WTC11 (cell line): ENCODE data around the gene RABEPK. TPM values are rescaled to one million over a fixed set of nuclear protein-coding genes. Genes with fewer than 3 reads are reported as not detected.
"Not testable (repeated sequence)": the region's sequence is repeated elsewhere in the genome, so short reads cannot be mapped to it uniquely, and the experiment has no call there.

Experiments
- ATAC-seq: fragments of 200-7000 bp; cut with Tn5 transposase; 2 replicates; pipeline ENCODE4 v1.10.0; 2021; ENCODE audit warnings: mild to moderate bottlenecking, moderate library complexity
- CTCF ChIA-PET: fragments of 300-600 bp; sonication (Branson Sonifier 250); formaldehyde crosslinking; loops from one replicate; lab custom pipeline; 2021; ENCODE audit warnings: antibody characterized with exemption; lab: Charles Lee
- POLR2A ChIA-PET: fragments of 350-600 bp; sonication (Branson Sonifier 250); formaldehyde crosslinking; loops from one replicate; lab custom pipeline; 2021; ENCODE audit warnings: antibody characterized with exemption; lab: Charles Lee
- DNase-seq: peaks from one replicate; pipeline ENCODE4 v3.0.0; 2021; ENCODE audit warnings: low spot score
- H3K27ac Mint-ChIP-seq: 2 replicates; pipeline ENCODE4 v1.8.0; 2021; ENCODE audit warnings: mixed read lengths
- H3K27me3 Mint-ChIP-seq: 2 replicates; pipeline ENCODE4 v1.8.0; 2021; ENCODE audit warnings: low read depth, mild to moderate bottlenecking, moderate library complexity, mixed read lengths
- H3K36me3 Mint-ChIP-seq: 2 replicates; pipeline ENCODE4 v1.8.0; 2021; ENCODE audit warnings: mixed read lengths
- H3K4me1 Mint-ChIP-seq: 2 replicates; pipeline ENCODE4 v1.8.0; 2022; ENCODE audit warnings: mixed read lengths
- H3K4me3 Mint-ChIP-seq: 2 replicates; pipeline ENCODE4 v1.8.0; 2021; ENCODE audit warnings: mild to moderate bottlenecking, moderate library complexity, mixed read lengths
- H3K9me3 Mint-ChIP-seq: 2 replicates; pipeline ENCODE4 v1.8.0; 2021; ENCODE audit warnings: mixed read lengths
- AFF4 ChIP-seq: sonication (generic); formaldehyde crosslinking; IDR thresholded peaks from 2 replicates; pipeline ENCODE4 v1.8.1; 2023; ENCODE audit warnings: mild to moderate bottlenecking, missing genetic modification reagents, borderline replicate concordance
- ELF4 ChIP-seq: sonication (generic); formaldehyde crosslinking; IDR thresholded peaks from 2 replicates; pipeline ENCODE4 v1.8.1; 2022; ENCODE audit warnings: low read depth, mild to moderate bottlenecking, moderate library complexity, missing genetic modification reagents
- IRF2 ChIP-seq: sonication (generic); formaldehyde crosslinking; IDR thresholded peaks from 2 replicates; pipeline ENCODE4 v1.8.0; 2022; ENCODE audit warnings: low read depth, missing genetic modification reagents, borderline replicate concordance
- JAZF1 ChIP-seq: fragments of 250-450 bp; sonication (Bioruptor Pico); IDR thresholded peaks from 2 replicates; pipeline ENCODE4 v1.9.0; 2021; ENCODE audit warnings: moderate library complexity, mild to moderate bottlenecking, inconsistent platforms
- JUN ChIP-seq: sonication (generic); formaldehyde crosslinking; IDR thresholded peaks from 2 replicates; pipeline ENCODE4 v1.8.0; 2023; ENCODE audit warnings: mild to moderate bottlenecking, missing genetic modification reagents
- NFE2L1 ChIP-seq: sonication (generic); formaldehyde crosslinking; IDR thresholded peaks from 2 replicates; pipeline ENCODE4 v1.8.1; 2023; ENCODE audit warnings: missing genetic modification reagents
- NR1H2 ChIP-seq: sonication (generic); formaldehyde crosslinking; IDR thresholded peaks from 2 replicates; pipeline ENCODE4 v1.9.0; 2021; ENCODE audit warnings: mild to moderate bottlenecking, moderate library complexity, missing genetic modification reagents
- PRRX2 ChIP-seq: fragments of 250-450 bp; sonication (Bioruptor Pico); IDR thresholded peaks from 2 replicates; pipeline ENCODE4 v1.8.0; 2021; ENCODE audit warnings: mild to moderate bottlenecking
- TP53 ChIP-seq: sonication (generic); formaldehyde crosslinking; IDR thresholded peaks from 2 replicates; pipeline ENCODE4 v1.8.1; 2023; ENCODE audit warnings: mild to moderate bottlenecking, missing genetic modification reagents
- USF2 ChIP-seq: sonication (generic); formaldehyde crosslinking; IDR thresholded peaks from 2 replicates; pipeline ENCODE4 v1.8.1; 2023; ENCODE audit warnings: mild to moderate bottlenecking, missing genetic modification reagents, moderate library complexity
- ZNF138 ChIP-seq: sonication (generic); formaldehyde crosslinking; conservative IDR thresholded peaks from 2 replicates; pipeline ENCODE4 v1.8.1; 2022; ENCODE audit warnings: mild to moderate bottlenecking, moderate library complexity, missing genetic modification reagents
- total RNA-seq: library from RNA; stranded (reverse); gene quantifications from 3 replicates; pipeline ENCODE4 v1.2.3, GENCODE V29; 2021
- TF ChIP-seq, protein P1 (sequence below): sonication (generic); formaldehyde crosslinking; IDR thresholded peaks from 2 replicates; pipeline ENCODE4 v1.8.0; 2023; ENCODE audit warnings: missing genetic modification reagents, mild to moderate bottlenecking, borderline replicate concordance
- TF ChIP-seq, protein P2 (sequence below): sonication (generic); formaldehyde crosslinking; IDR thresholded peaks from 2 replicates; pipeline ENCODE4 v1.8.1; 2023; ENCODE audit warnings: mild to moderate bottlenecking, missing genetic modification reagents, moderate library complexity
- TF ChIP-seq, protein P3 (sequence below): fragments of 200-600 bp; IDR thresholded peaks from 2 replicates; pipeline ENCODE4 v1.8.0; 2022; ENCODE audit warnings: antibody characterized with exemption
- TF ChIP-seq, protein P4 (sequence below): fragments of 250-450 bp; sonication (Bioruptor Pico); IDR thresholded peaks from 2 replicates; pipeline ENCODE4 v1.9.0; 2021; ENCODE audit warnings: moderate library complexity, mild to moderate bottlenecking, inconsistent platforms, borderline replicate concordance

RABEPK gene
- total RNA-seq, 1 experiment from 2014 or later = 25.5 TPM

- no peak for TF ChIP-seq ELF4 (CRISPR knock-in tag)
- no peak for TF ChIP-seq NFE2L1 (CRISPR knock-in tag)
- no peak for TF ChIP-seq PRRX2 (CRISPR knock-in tag)
- TF ChIP-seq, protein P1, sequence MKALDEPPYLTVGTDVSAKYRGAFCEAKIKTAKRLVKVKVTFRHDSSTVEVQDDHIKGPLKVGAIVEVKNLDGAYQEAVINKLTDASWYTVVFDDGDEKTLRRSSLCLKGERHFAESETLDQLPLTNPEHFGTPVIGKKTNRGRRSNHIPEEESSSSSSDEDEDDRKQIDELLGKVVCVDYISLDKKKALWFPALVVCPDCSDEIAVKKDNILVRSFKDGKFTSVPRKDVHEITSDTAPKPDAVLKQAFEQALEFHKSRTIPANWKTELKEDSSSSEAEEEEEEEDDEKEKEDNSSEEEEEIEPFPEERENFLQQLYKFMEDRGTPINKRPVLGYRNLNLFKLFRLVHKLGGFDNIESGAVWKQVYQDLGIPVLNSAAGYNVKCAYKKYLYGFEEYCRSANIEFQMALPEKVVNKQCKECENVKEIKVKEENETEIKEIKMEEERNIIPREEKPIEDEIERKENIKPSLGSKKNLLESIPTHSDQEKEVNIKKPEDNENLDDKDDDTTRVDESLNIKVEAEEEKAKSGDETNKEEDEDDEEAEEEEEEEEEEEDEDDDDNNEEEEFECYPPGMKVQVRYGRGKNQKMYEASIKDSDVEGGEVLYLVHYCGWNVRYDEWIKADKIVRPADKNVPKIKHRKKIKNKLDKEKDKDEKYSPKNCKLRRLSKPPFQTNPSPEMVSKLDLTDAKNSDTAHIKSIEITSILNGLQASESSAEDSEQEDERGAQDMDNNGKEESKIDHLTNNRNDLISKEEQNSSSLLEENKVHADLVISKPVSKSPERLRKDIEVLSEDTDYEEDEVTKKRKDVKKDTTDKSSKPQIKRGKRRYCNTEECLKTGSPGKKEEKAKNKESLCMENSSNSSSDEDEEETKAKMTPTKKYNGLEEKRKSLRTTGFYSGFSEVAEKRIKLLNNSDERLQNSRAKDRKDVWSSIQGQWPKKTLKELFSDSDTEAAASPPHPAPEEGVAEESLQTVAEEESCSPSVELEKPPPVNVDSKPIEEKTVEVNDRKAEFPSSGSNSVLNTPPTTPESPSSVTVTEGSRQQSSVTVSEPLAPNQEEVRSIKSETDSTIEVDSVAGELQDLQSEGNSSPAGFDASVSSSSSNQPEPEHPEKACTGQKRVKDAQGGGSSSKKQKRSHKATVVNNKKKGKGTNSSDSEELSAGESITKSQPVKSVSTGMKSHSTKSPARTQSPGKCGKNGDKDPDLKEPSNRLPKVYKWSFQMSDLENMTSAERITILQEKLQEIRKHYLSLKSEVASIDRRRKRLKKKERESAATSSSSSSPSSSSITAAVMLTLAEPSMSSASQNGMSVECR (CRISPR knock-in tag) = no peak
- no peak for TF ChIP-seq AFF4 (CRISPR knock-in tag)
- TF ChIP-seq, protein P2, sequence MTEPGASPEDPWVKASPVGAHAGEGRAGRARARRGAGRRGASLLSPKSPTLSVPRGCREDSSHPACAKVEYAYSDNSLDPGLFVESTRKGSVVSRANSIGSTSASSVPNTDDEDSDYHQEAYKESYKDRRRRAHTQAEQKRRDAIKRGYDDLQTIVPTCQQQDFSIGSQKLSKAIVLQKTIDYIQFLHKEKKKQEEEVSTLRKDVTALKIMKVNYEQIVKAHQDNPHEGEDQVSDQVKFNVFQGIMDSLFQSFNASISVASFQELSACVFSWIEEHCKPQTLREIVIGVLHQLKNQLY (CRISPR knock-in tag) = no peak
- TF ChIP-seq ZNF138 (CRISPR knock-in tag) = no peak
- TF ChIP-seq JUN (CRISPR knock-in tag) = no peak
These were observed 10.0 kb upstream of the RABEPK start (continued) for GRCh38 chr9:125190361-125190801.

GRCh38 chr9:125194466-125194865, 5.9 kb upstream of the RABEPK start:
- H3K27me3 Mint-ChIP-seq, H3K36me3 Mint-ChIP-seq, H3K4me3 Mint-ChIP-seq, H3K4me1 Mint-ChIP-seq, CTCF ChIA-PET, H3K9me3 Mint-ChIP-seq, ATAC-seq, H3K27ac Mint-ChIP-seq, DNase-seq, POLR2A ChIA-PET: not testable (repeated sequence)

GRCh38 chr9:125195591-125195990, 4.8 kb upstream of the RABEPK start:
- DNase-seq, H3K36me3 Mint-ChIP-seq, POLR2A ChIA-PET, H3K27ac Mint-ChIP-seq, H3K9me3 Mint-ChIP-seq, ATAC-seq, H3K27me3 Mint-ChIP-seq, H3K4me3 Mint-ChIP-seq, H3K4me1 Mint-ChIP-seq: not testable (repeated sequence)
- CTCF ChIA-PET = interaction anchor here (0.6 kb wide), 1 partner anchor 659 kb away, joined by 3 read pairs; no protein-coding TSS in a partner anchor

GRCh38 chr9:125202846-125203618, 2.7 kb downstream of the RABEPK start:
- ATAC-seq (no peak), DNase-seq (no peak)
- Mint-ChIP-seq H3K9me3 (no peaks in the 10 kb centered on the region), H3K27ac (no peak overlapping the region), H3K4me1 (peaks cover 6% of the 10 kb centered on the region), H3K4me3 (no peak overlapping the region), H3K36me3 (peaks cover 9% of the 10 kb centered on the region), H3K27me3 (peaks cover 3% of the 10 kb centered on the region; the same call in 1 of the 2 replicates)
- POLR2A ChIA-PET = interaction anchor here (0.5 kb wide), 1 partner anchor 19 kb away, joined by 4 read pairs; no protein-coding TSS in a partner anchor
- CTCF ChIA-PET = interaction anchor here (0.7 to 1.1 kb wide), 2 partner anchors 52 to 55 kb away, joined by 3 read pairs; no protein-coding TSS in a partner anchor
- TF ChIP-seq JAZF1 (CRISPR knock-in tag) (no peak), ZNF138 (CRISPR knock-in tag) (no peak), IRF2 (no peak), ELF4 (CRISPR knock-in tag) (no peak), NR1H2 (CRISPR knock-in tag) (no peak), USF2 (no peak), TP53 (CRISPR knock-in tag) (no peak)
- TF ChIP-seq, protein P3, sequence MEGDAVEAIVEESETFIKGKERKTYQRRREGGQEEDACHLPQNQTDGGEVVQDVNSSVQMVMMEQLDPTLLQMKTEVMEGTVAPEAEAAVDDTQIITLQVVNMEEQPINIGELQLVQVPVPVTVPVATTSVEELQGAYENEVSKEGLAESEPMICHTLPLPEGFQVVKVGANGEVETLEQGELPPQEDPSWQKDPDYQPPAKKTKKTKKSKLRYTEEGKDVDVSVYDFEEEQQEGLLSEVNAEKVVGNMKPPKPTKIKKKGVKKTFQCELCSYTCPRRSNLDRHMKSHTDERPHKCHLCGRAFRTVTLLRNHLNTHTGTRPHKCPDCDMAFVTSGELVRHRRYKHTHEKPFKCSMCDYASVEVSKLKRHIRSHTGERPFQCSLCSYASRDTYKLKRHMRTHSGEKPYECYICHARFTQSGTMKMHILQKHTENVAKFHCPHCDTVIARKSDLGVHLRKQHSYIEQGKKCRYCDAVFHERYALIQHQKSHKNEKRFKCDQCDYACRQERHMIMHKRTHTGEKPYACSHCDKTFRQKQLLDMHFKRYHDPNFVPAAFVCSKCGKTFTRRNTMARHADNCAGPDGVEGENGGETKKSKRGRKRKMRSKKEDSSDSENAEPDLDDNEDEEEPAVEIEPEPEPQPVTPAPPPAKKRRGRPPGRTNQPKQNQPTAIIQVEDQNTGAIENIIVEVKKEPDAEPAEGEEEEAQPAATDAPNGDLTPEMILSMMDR = no peak
- TF ChIP-seq, protein P4, sequence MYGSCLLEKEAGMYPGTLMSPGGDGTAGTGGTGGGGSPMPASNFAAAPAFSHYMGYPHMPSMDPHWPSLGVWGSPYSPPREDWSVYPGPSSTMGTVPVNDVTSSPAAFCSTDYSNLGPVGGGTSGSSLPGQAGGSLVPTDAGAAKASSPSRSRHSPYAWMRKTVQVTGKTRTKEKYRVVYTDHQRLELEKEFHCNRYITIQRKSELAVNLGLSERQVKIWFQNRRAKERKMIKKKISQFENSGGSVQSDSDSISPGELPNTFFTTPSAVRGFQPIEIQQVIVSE = no peak
